ENCODE data around the gene SEMA4D. TPM values are rescaled to one million over a fixed set of nuclear protein-coding genes. Genes with fewer than 3 reads are reported as not detected.

Gene SEMA4D
- total and polyA plus RNA-seq, 9 of the 15 experiments (the other 6 are each of a cell fraction or from before 2014, with no cell fraction given) = 0.38 to 5.1 (median 1.8) TPM

DNA sequence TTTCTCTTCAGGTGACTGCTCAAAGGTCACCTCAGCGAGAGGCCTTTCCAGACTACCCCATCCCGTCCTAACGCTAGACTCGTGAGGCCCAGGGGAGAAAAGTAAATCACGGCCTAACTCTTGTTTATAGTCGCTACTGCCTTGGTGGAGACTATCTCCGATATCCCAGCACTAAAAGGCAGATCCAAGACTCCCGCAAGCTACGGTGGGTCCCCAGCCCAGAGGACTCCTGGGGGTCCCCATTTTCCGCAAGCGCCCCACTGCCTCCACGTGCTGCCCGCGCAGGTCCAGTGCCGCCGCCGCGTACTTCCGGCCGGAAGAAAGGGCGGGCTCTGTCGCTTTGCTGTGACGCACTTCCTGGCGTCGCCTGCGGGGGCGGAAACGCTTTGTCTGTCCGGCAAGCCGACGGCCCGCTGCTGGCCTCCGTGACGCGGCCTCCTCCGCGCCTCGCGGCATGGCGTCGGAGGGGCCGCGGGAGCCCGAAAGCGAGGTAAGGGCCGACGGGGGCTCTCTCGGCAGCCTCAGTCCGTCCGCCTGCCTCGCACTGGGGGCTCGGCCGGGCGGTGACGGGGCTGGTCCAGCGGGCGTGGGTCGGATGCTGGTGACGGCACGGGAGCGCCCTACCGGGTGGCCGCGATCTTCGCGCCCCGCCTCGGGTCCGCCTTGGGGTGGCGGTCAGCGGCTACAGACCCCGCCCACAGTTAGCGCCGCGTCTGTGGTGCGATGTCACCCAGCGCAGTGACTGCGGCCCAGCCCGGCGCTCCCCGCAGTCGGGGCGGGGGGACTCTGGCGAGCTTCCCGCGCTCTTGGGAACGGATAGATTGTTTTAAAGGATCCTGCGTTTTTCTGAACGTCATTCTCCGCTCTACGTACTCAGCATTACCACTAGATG lies 179.5 kb downstream of the SEMA4D start, which contains the start of gene SECISBP2 (continued):
- TF ChIP-seq, protein P1, sequence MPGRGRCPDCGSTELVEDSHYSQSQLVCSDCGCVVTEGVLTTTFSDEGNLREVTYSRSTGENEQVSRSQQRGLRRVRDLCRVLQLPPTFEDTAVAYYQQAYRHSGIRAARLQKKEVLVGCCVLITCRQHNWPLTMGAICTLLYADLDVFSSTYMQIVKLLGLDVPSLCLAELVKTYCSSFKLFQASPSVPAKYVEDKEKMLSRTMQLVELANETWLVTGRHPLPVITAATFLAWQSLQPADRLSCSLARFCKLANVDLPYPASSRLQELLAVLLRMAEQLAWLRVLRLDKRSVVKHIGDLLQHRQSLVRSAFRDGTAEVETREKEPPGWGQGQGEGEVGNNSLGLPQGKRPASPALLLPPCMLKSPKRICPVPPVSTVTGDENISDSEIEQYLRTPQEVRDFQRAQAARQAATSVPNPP (IDR thresholded peaks at IDR 0.05; ENCODE audit: borderline replicate concordance, insufficient read depth, insufficient read length) = no peak
- TF ChIP-seq, protein P2, sequence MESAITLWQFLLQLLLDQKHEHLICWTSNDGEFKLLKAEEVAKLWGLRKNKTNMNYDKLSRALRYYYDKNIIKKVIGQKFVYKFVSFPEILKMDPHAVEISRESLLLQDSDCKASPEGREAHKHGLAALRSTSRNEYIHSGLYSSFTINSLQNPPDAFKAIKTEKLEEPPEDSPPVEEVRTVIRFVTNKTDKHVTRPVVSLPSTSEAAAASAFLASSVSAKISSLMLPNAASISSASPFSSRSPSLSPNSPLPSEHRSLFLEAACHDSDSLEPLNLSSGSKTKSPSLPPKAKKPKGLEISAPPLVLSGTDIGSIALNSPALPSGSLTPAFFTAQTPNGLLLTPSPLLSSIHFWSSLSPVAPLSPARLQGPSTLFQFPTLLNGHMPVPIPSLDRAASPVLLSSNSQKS (CRISPR knock-in tag; IDR thresholded peaks at IDR 0.05) = no peak
- TF ChIP-seq ATF7 (IDR thresholded peaks at IDR 0.05) (peak; percentile 91), ATF1 (CRISPR knock-in tag; IDR thresholded peaks at IDR 0.05) (peak; percentile 92), ATF1 (tag; IDR thresholded peaks at IDR 0.05) (peak; percentile 99), SMAD1 (IDR thresholded peaks at IDR 0.05; ENCODE audit: low read depth, low read length, partially characterized antibody) (peak; percentile 55), SNRNP70 (optimal IDR thresholded peaks at IDR 0.05; ENCODE audit: low read depth, low read length) (no peak), HNRNPL (IDR thresholded peaks at IDR 0.05; ENCODE audit: low read depth, low read length) (0 out of 2 replicates have a peak, but pooled peaks have one; percentile 27), SP1 (CRISPR knock-in tag; IDR thresholded peaks at IDR 0.05) (peak; percentile 87), GABPA (tag; conservative IDR thresholded peaks at IDR 0.05; ENCODE audit: low read depth) (peak; percentile 99), EWSR1 (IDR thresholded peaks at IDR 0.05; ENCODE audit: borderline replicate concordance, low read depth, partially characterized antibody) (peak; percentile 44), TRIM28 (IDR thresholded peaks at IDR 0.05) (no peak), HNRNPLL (IDR thresholded peaks at IDR 0.05; ENCODE audit: low read depth, low read length, poor library complexity, severe bottlenecking) (peak; percentile 42)
- TF ChIP-seq, protein P3, sequence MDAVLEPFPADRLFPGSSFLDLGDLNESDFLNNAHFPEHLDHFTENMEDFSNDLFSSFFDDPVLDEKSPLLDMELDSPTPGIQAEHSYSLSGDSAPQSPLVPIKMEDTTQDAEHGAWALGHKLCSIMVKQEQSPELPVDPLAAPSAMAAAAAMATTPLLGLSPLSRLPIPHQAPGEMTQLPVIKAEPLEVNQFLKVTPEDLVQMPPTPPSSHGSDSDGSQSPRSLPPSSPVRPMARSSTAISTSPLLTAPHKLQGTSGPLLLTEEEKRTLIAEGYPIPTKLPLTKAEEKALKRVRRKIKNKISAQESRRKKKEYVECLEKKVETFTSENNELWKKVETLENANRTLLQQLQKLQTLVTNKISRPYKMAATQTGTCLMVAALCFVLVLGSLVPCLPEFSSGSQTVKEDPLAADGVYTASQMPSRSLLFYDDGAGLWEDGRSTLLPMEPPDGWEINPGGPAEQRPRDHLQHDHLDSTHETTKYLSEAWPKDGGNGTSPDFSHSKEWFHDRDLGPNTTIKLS (IDR thresholded peaks at IDR 0.05; ENCODE audit: borderline replicate concordance, low read depth) = peak; percentile 91
- TF ChIP-seq, protein P4, sequence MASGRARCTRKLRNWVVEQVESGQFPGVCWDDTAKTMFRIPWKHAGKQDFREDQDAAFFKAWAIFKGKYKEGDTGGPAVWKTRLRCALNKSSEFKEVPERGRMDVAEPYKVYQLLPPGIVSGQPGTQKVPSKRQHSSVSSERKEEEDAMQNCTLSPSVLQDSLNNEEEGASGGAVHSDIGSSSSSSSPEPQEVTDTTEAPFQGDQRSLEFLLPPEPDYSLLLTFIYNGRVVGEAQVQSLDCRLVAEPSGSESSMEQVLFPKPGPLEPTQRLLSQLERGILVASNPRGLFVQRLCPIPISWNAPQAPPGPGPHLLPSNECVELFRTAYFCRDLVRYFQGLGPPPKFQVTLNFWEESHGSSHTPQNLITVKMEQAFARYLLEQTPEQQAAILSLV (tag; IDR thresholded peaks at IDR 0.05) = no peak
- TF ChIP-seq, protein P5, sequence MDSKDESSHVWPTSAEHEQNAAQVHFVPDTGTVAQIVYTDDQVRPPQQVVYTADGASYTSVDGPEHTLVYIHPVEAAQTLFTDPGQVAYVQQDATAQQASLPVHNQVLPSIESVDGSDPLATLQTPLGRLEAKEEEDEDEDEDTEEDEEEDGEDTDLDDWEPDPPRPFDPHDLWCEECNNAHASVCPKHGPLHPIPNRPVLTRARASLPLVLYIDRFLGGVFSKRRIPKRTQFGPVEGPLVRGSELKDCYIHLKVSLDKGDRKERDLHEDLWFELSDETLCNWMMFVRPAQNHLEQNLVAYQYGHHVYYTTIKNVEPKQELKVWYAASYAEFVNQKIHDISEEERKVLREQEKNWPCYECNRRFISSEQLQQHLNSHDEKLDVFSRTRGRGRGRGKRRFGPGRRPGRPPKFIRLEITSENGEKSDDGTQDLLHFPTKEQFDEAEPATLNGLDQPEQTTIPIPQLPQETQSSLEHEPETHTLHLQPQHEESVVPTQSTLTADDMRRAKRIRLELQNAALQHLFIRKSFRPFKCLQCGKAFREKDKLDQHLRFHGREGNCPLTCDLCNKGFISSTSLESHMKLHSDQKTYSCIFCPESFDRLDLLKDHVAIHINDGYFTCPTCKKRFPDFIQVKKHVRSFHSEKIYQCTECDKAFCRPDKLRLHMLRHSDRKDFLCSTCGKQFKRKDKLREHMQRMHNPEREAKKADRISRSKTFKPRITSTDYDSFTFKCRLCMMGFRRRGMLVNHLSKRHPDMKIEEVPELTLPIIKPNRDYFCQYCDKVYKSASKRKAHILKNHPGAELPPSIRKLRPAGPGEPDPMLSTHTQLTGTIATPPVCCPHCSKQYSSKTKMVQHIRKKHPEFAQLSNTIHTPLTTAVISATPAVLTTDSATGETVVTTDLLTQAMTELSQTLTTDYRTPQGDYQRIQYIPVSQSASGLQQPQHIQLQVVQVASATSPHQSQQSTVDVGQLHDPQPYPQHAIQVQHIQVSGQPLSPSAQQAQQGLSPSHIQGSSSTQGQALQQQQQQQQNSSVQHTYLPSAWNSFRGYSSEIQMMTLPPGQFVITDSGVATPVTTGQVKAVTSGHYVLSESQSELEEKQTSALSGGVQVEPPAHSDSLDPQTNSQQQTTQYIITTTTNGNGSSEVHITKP (IDR thresholded peaks at IDR 0.05; ENCODE audit: partially characterized antibody) = peak; percentile 26
- TF ChIP-seq, protein P6, sequence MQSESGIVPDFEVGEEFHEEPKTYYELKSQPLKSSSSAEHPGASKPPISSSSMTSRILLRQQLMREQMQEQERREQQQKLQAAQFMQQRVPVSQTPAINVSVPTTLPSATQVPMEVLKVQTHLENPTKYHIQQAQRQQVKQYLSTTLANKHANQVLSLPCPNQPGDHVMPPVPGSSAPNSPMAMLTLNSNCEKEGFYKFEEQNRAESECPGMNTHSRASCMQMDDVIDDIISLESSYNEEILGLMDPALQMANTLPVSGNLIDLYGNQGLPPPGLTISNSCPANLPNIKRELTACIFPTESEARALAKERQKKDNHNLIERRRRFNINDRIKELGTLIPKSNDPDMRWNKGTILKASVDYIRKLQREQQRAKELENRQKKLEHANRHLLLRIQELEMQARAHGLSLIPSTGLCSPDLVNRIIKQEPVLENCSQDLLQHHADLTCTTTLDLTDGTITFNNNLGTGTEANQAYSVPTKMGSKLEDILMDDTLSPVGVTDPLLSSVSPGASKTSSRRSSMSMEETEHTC (IDR thresholded peaks at IDR 0.05) = no peak

Data from K562 (cell line).